Activated CD8-positive, alpha-beta memory T cell treated with anti-CD3 and anti-CD28 coated beads, Interleukin-2, amount 50 U/mL, for 1 hour (primary cell): ENCODE data around the gene DRAXIN.

ENCODE experiments used
- DNase-seq: peaks from one replicate; pipeline ENCODE4 v3.0.0-alpha.2; 2020; ENCODE audit errors: extremely low read depth

DRAXIN gene

GRCh38 chr1:11708554-11709350 is 17.2 kb downstream of the DRAXIN start:
- DNase-seq = no peak

- DNase-seq = no peak
Observed at GRCh38 chr1:11711490-11711889, 20.0 kb downstream of the DRAXIN start.

- no peak for DNase-seq
Observed at GRCh38 chr1:11712285-11712684, 20.8 kb downstream of the DRAXIN start.

- DNase-seq = no peak
Observed at GRCh38 chr1:11713095-11713494, 21.6 kb downstream of the DRAXIN start.

- no peak for DNase-seq
Observed at GRCh38 chr1:11714831-11715575, 23.5 kb downstream of the DRAXIN start.

- DNase-seq = peak; percentile 65
Observed at GRCh38 chr1:11719313-11720032, 28.0 kb downstream of the DRAXIN start.

GRCh38 chr1:11720033-11720376 is 28.5 kb downstream of the DRAXIN start:
- DNase-seq = no peak

- no peak for DNase-seq
Observed at GRCh38 chr1:11720525-11720924, 29.0 kb downstream of the DRAXIN start.

- DNase-seq = no peak
Observed at GRCh38 chr1:11721311-11721710, 29.8 kb downstream of the DRAXIN start.

- no peak for DNase-seq
Observed at GRCh38 chr1:11722538-11722937, 31.0 kb downstream of the DRAXIN start.

GRCh38 chr1:11725616-11726015 is 34.1 kb downstream of the DRAXIN start:
- DNase-seq = no peak

GRCh38 chr1:11727119-11727518 is 35.6 kb downstream of the DRAXIN start:
- DNase-seq = no peak

- DNase-seq = no peak
Observed at GRCh38 chr1:11728126-11728806, 36.8 kb downstream of the DRAXIN start.

GRCh38 chr1:11729155-11729497 is 37.6 kb downstream of the DRAXIN start:
- DNase-seq = no peak

- no peak for DNase-seq
Observed at GRCh38 chr1:11729498-11730428, 38.3 kb downstream of the DRAXIN start.

- DNase-seq = no peak
Observed at GRCh38 chr1:11730429-11730891, 39.0 kb downstream of the DRAXIN start.

- no peak for DNase-seq
Observed at GRCh38 chr1:11731691-11732283, 40.3 kb downstream of the DRAXIN start.

GRCh38 chr1:11733306-11733705 is 41.8 kb downstream of the DRAXIN start:
- no peak for DNase-seq

GRCh38 chr1:11735531-11735853 is 44.0 kb downstream of the DRAXIN start:
- DNase-seq = no peak

GRCh38 chr1:11735854-11736745 is 44.6 kb downstream of the DRAXIN start, which contains the start of gene AGTRAP:
AGTRAP (plus strand) TSS chr1:11736136; CDS start chr1:11736209, 73 bp downstream.
- DNase-seq = peak; percentile 61
